RCC 7860 (cell line): ENCODE measurements around the gene RAB11FIP4.

Source experiments
- DNase-seq: peaks from one replicate; pipeline ENCODE4 v3.0.0-alpha.2; 2015; ENCODE audit warnings: low spot score
- FAIRE-seq: peaks from 2 replicates; lab custom pipeline; 2012; peaks lifted over from hg19 to GRCh38; lab: Jason Lieb, UNC

RAB11FIP4 gene

DNA sequence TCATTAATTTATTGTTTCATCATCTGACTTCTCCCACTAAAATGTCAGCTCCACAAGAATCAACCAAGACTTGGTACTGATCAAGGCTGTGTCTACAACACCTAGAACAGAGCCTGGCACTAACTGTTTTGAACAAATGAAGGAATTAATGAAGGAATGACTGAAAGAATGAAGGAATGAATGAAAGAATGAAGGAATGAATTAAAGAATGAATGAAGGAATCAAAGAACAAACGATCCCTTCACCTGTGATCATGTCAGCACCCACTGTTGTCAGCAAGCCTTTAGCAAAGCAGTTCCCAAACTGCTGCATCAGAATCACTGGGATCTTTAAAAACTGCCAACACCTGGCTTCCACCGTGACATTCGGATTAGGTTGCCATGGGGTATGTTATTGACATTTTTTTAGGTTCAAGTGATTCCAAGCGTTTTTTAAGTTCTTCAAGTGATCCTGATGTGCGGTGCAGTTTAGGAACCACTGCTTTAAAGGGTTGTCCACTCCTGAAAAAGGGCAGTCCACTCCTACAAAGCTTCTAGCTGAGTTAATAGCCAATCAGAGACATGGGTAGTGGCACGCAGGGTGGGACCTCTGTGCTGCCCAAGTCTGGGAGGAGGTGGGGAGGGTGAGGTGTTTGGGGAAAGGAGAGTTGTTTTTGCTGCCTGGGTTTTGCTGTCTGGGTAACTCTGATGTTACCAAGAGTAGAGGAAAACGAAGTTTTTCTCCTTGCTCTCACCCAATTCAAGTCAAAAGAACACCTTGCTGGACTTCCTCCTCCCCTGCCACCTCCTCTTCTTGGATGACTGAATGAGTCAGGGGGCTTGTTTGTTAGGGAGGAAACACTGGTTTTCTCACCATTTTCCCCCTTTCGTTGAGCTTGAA is 89.7 kb downstream of the RAB11FIP4 start:
- FAIRE-seq, result no peak
- DNase-seq, result no peak

DNA sequence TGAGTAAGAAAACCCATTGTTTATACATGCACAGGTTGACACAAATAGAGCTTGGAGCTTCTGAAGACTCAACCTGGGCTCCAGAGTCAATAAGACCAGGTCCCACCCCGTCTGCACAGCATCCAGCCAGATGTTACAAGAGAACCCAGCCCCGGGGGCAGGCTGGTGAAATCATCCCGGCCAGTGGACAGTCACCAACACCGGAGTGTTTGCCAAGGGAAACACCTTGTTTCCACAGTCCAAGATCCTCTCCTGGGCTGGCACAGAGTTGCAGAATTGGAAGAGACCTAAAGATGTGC is 90.3 kb downstream of the RAB11FIP4 start:
- DNase-seq (no peak), FAIRE-seq (no peak)

DNA sequence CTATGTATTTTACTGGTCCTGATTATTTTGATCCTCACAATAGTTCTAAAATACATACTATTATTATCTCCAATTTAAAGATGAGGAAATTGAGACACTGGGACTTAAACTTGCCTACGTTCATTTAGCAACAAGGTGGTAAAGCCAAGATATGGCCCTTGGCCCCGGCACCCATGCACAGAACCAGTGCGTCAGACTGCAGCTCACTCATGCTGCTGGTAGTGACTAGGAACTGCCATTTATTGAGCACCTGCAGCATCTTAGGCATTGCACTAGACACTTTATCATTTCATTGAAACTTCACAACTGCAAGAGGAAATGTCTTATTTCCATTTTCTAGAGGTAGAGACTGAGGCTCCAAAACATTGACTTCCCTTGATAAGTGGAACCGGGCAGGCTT is 93.3 kb downstream of the RAB11FIP4 start:
- no peak for FAIRE-seq
- no peak for DNase-seq

- FAIRE-seq (no peak), DNase-seq (no peak)
Observed at GRCh38 chr17:31486351-31487062, 95.0 kb downstream of the RAB11FIP4 start.

GRCh38 chr17:31487063-31487647 is 95.7 kb downstream of the RAB11FIP4 start:
- DNase-seq (no peak), FAIRE-seq (no peak)

- FAIRE-seq (no peak), DNase-seq (peak; percentile 44)
Observed at GRCh38 chr17:31487648-31488263, 96.3 kb downstream of the RAB11FIP4 start.

DNA sequence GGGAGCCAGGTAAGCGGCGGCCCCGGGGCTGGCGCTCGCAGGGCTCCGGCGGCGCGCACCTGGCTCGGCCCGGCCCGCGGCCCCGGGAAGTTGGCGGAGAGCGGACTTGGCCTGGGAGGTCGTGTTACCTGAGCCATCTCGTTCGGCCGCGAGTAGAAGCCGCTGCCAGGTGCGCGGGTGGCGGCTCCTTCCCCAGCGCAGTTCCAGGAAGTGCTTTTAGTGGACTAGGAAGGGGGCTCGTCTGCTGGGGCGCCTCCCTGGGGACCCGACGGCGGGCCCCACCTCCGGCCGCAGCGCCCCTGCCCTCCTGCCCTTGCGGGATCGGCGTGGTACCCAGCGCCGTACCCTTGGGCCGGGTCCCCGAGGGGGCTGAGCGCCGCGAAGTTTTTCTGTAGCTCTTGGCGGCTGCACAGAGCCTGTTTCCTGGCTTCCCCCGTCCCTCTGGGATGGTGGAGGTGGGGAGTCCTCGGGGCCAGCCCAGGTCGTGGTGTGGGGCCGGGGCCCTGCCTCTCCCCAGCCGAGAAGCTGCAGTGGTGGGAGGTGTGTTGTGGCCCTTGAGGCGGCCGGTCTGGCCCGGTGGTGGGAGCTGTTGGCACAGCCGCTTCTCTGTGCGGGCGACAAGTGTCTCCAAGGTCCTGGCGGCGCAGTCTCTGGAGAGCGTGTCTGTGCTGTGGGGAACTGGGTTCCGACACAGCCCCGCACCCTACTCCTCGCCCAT is 96.9 kb downstream of the RAB11FIP4 start:
- DNase-seq, result no peak
- no peak for FAIRE-seq

DNA sequence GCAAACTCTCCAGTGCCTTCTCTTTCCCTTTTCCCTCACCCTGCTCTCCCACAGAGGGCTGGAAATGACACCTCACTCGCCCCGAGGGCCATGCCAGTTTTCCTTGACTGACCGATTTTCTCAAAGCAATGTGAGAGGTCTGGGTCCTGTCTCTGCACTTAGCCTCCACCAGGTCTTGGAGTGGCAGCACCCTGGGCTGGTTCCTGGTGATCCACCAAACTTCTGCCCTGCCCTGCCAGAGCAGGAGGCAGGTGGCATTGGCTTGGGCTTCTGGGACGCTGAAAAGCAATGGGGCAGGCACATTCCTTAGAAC is 97.5 kb downstream of the RAB11FIP4 start:
- FAIRE-seq (no peak), DNase-seq (no peak)

GRCh38 chr17:31489295-31490018 is 98.0 kb downstream of the RAB11FIP4 start:
- no peak for FAIRE-seq
- DNase-seq, result no peak

DNA sequence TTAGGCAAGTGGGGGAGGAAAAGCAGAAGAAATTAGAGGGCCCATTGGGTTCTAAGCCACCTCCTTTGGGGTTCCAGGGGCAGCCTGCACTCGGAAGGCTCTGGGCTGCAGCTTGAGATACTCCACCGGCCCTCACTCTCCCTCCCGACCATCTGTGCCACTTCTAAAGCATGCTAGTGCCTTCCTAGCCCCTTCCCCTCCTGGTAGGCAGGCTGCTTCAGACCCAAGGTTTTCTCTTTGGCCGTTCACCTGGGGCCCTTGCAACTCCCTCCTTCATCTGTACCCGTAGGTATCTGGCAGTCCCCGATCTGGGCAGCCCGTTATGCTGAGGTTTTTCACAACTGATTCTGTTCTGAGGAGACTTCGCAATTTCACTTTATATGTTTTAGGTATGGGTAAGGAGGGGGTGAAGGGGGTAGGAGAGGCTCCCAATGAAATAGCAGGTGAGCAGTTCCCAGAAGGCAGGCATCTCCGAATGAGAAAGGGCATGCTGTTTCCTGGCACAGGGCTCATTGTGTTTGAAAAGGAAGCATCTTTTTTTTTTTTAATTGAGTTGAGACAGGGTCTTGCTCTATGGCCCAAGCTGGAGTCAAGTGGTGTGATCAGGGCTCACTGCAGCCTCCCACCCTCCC is 98.7 kb downstream of the RAB11FIP4 start:
- DNase-seq, result no peak
- no peak for FAIRE-seq

DNA sequence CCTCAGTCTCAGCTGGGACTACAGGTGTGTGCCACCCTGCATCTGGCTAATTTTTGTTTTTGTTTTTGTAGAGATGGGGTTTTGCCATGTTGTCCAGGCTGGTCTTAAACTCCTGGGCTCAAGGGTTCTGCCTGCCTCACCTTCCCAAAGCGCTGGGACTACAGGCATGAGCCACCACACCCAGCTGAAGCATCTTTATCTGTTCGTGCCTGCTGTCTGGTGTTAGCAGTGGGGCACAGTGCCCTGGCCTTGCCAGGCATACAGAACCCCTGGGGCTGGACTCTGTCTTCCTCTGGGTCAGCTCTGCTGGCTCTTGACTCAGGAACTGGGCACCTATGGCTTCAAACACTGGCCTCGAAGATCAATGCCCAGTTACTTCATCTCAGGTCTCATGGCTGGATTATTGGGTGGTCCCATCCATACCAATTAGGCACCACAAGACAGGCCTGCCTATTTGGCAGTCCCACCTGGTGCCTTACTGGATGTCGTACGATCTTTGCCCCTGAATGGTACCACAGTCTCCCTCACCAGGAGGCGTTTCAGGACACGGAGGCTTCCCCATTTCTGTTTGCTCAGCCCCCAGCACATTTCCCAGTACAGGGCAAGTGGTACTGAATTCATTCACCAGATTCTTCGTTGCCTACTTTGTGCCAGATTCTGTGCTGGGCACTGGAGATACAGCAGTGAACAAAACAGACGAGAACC is 99.3 kb downstream of the RAB11FIP4 start:
- FAIRE-seq (no peak), DNase-seq (no peak)

DNA sequence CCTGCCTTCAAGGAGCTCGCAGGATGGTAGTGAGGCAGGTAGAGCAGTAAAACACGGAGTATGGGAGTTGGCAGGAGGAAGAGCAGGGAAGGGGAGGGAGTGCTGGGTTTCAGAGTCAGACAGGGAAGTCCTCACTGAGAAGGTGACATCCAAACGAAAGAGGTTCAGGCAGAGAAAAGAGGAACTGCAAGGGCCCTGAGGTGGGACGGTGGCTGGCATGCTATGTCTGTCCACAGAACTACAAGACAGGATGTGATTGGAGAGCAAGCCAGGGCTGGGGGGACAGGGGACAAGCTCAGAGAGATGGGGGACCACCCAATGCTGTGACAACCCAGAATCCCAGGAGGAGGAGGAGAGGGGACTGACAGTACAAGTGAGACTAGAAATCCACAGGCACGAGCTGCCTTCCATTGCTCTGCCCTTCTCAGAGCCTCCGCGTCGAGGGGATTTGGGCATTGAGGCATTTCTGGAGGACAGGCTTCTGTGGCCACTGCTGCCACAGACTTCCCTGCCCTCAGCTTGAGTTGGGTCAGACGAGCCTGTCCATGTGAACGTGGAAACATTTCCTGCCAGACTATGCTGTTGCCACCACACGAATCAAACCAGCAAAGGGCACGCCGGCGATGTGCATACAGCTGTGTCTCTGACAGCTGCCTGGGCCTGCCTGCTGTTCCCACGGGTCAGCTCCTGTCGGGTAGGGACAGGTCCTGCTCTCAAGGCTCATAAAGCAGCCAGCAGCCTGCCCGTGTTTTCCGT is 100.1 kb downstream of the RAB11FIP4 start:
- no peak for DNase-seq
- no peak for FAIRE-seq

GRCh38 chr17:31492206-31492605 is 100.7 kb downstream of the RAB11FIP4 start:
- FAIRE-seq, result no peak

GRCh38 chr17:31492880-31493655 is 101.6 kb downstream of the RAB11FIP4 start:
- DNase-seq (no peak), FAIRE-seq (no peak)

More at GRCh38 chr17:31492206-31492605, 100.7 kb downstream of the RAB11FIP4 start:
- DNase-seq, result no peak

DNA sequence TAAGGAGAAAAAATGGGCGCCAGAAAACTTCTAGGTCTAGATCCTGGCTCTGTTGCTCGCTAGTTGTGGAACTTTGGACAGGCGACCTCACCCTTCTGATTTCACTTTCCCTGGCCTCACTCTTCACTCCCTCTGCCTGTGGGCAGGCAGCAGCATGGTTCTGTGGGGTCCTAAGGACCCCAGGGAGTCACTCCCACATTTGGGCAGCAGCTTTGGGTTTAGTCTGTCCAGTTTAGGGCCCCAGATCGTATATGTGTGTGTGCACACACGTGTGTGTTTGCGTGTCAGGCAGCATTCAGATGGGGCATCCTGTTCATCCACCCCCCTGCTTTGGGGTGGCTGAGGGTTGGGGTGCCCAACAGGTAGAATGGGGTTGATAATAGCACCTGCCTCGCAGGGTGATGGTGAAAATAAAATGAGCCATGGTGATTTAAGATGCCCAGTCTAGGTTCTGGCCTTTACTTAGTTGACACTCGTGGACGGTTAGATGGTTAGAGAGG is 102.2 kb downstream of the RAB11FIP4 start:
- DNase-seq (no peak), FAIRE-seq (no peak)

- DNase-seq (no peak), FAIRE-seq (no peak)
Observed at GRCh38 chr17:31494259-31495021, 103.0 kb downstream of the RAB11FIP4 start.
